KMS-11 (cell line): ENCODE measurements around the gene CMTM2.

Source experiments
- H2AFZ ChIP-seq: fragments of 200-600 bp; sonication (generic); 2 replicates; pipeline ENCODE4 v1.6.1; 2016; ENCODE audit warnings: antibody characterized with exemption, mixed run types, low read depth
- H3K27ac ChIP-seq: fragments of 200-600 bp; sonication (generic); 2 replicates; pipeline ENCODE4 v1.6.1; 2016; ENCODE audit warnings: mild to moderate bottlenecking, mixed run types
- H3K27me3 ChIP-seq: fragments of 200-600 bp; sonication (generic); 2 replicates; pipeline ENCODE4 v1.6.1; 2017; ENCODE audit warnings: mild to moderate bottlenecking, low read depth, mixed run types, moderate library complexity; ENCODE audit not compliant: insufficient read depth
- H3K36me3 ChIP-seq: fragments of 200-600 bp; sonication (generic); 2 replicates; pipeline ENCODE4 v1.6.1; 2017; ENCODE audit warnings: mild to moderate bottlenecking, mixed run types; ENCODE audit not compliant: insufficient read depth
- H3K4me1 ChIP-seq: fragments of 200-600 bp; sonication (generic); 2 replicates; pipeline ENCODE4 v1.6.1; 2016; ENCODE audit warnings: mild to moderate bottlenecking, low read depth, mixed run types; ENCODE audit not compliant: poor library complexity, severe bottlenecking
- H3K4me2 ChIP-seq: fragments of 200-600 bp; sonication (generic); 2 replicates; pipeline ENCODE4 v1.7.0; 2016; ENCODE audit warnings: mild to moderate bottlenecking, mixed run types
- H3K4me3 ChIP-seq: fragments of 200-600 bp; sonication (generic); IDR thresholded peaks from 2 replicates; pipeline ENCODE4 v1.6.1; 2017; ENCODE audit warnings: low read depth, low read length, mixed read lengths; ENCODE audit not compliant: insufficient read depth
- H3K79me2 ChIP-seq: fragments of 200-600 bp; sonication (generic); 2 replicates; pipeline ENCODE4 v1.6.1; 2016; ENCODE audit warnings: low read depth, mixed run types; ENCODE audit not compliant: insufficient read depth
- H3K9ac ChIP-seq: fragments of 200-600 bp; sonication (generic); 2 replicates; pipeline ENCODE4 v1.6.1; 2016; ENCODE audit warnings: mild to moderate bottlenecking, mixed run types
- H4K20me1 ChIP-seq: fragments of 200-600 bp; sonication (generic); 2 replicates; pipeline ENCODE4 v1.6.1; 2016; ENCODE audit warnings: mild to moderate bottlenecking, mixed run types; ENCODE audit not compliant: insufficient read depth
- CTCF ChIP-seq: fragments of 200-600 bp; sonication (generic); conservative IDR thresholded peaks from 2 replicates; pipeline ENCODE4 v1.6.1; 2017; ENCODE audit warnings: low read depth, mild to moderate bottlenecking, antibody characterized with exemption, low read length, moderate library complexity, mixed read lengths

CMTM2 gene

GRCh38 chr16:66568355-66568754, 10.9 kb upstream of the CMTM2 start:
- H3K4me2 ChIP-seq: no peak overlapping the region
- H4K20me1 ChIP-seq: no peaks in the 10 kb centered on the region
- H3K27ac ChIP-seq: no peak overlapping the region
- H2AFZ ChIP-seq: no peak overlapping the region
- H3K4me1 ChIP-seq: no peaks in the 10 kb centered on the region
- H3K4me3 ChIP-seq: no peak overlapping the region
- no peak overlapping the region for H3K9ac ChIP-seq
- no peaks in the 10 kb centered on the region for H3K79me2 ChIP-seq
- H3K27me3 ChIP-seq: no peaks in the 10 kb centered on the region
- H3K36me3 ChIP-seq: no peaks in the 10 kb centered on the region
- no peak for TF ChIP-seq CTCF

- TF ChIP-seq CTCF: no peak
- no peak overlapping the region for H3K4me3 ChIP-seq
- H3K4me2 ChIP-seq: no peak overlapping the region
- H3K4me1 ChIP-seq: no peaks in the 10 kb centered on the region
- H3K27ac ChIP-seq: no peak overlapping the region
- no peak overlapping the region for H3K9ac ChIP-seq
- no peaks in the 10 kb centered on the region for H3K36me3 ChIP-seq
- no peaks in the 10 kb centered on the region for H4K20me1 ChIP-seq
- no peaks in the 10 kb centered on the region for H3K27me3 ChIP-seq
- H3K79me2 ChIP-seq: no peaks in the 10 kb centered on the region
- no peak overlapping the region for H2AFZ ChIP-seq
Observed at GRCh38 chr16:66569131-66569530, 10.1 kb upstream of the CMTM2 start.

- Histone ChIP-seq H4K20me1 (no peaks in the 10 kb centered on the region), H3K4me2 (no peak overlapping the region), H3K4me3 (no peak overlapping the region), H3K27ac (no peak overlapping the region), H3K4me1 (no peaks in the 10 kb centered on the region), H3K27me3 (no peaks in the 10 kb centered on the region), H3K79me2 (no peaks in the 10 kb centered on the region), H3K9ac (no peak overlapping the region), H3K36me3 (no peaks in the 10 kb centered on the region), H2AFZ (no peak overlapping the region)
- TF ChIP-seq CTCF: no peak
Observed at GRCh38 chr16:66569827-66570405, 9.3 kb upstream of the CMTM2 start.

GRCh38 chr16:66572356-66572755, 6.9 kb upstream of the CMTM2 start:
- no peak overlapping the region for H3K9ac ChIP-seq
- TF ChIP-seq CTCF: no peak
- no peak overlapping the region for H2AFZ ChIP-seq
- no peaks in the 10 kb centered on the region for H4K20me1 ChIP-seq
- H3K79me2 ChIP-seq: no peaks in the 10 kb centered on the region
- H3K4me2 ChIP-seq: no peak overlapping the region
- no peaks in the 10 kb centered on the region for H3K4me1 ChIP-seq
- no peak overlapping the region for H3K27ac ChIP-seq
- no peaks in the 10 kb centered on the region for H3K36me3 ChIP-seq
- H3K27me3 ChIP-seq: no peaks in the 10 kb centered on the region
- no peak overlapping the region for H3K4me3 ChIP-seq
